Measurements from ENCODE around the gene CCDC177. TPM values are rescaled to one million over a fixed set of nuclear protein-coding genes. Genes with fewer than 3 reads are reported as not detected.
"Not testable (repeated sequence)": the region's sequence is repeated elsewhere in the genome, so short reads cannot be mapped to it uniquely, and the experiment has no call there.

Gene CCDC177
- total and polyA plus RNA-seq, 2 of the 8 experiments (the other 6 are each of a cell fraction or from before 2014, with no cell fraction given): 0.62 to 2.8 TPM

GRCh38 chr14:69599431-69599830 is 24.8 kb upstream of the CCDC177 start:
- H3K23me2 ChIP-seq (ENCODE audit: low read depth, low read length); DNase-seq (ENCODE audit: low read depth in 1 of 2, low spot score in 2 of 2); FAIRE-seq; POLR2A ChIA-PET (ENCODE audit: partially characterized antibody); H4K91ac ChIP-seq (replicated peaks; ENCODE audit: insufficient read length, low read length); H2BK15ac ChIP-seq (ENCODE audit: low read length); H4K8ac ChIP-seq (ENCODE audit: extremely low read depth, insufficient read depth, low read length); H3K23ac ChIP-seq (ENCODE audit: insufficient read length); H3K4me2 ChIP-seq (ENCODE audit: insufficient read depth in 1 of 2, low read depth in 2 of 2, low read length in 2 of 2); H2AFZ ChIP-seq (ENCODE audit: low read length); H3K9me3 ChIP-seq (ENCODE audit: insufficient read depth in 2 of 2, low read depth in 1 of 2, low read length in 1 of 2); H2BK120ac ChIP-seq (replicated peaks; ENCODE audit: low read depth, low read length); H3K27ac ChIP-seq (ENCODE audit: low read depth, low read length); H2BK12ac ChIP-seq (ENCODE audit: low read depth, low read length); H2BK20ac ChIP-seq (ENCODE audit: low read length); H2BK5ac ChIP-seq (ENCODE audit: low read depth, low read length); H4K5ac ChIP-seq (ENCODE audit: insufficient read length, low read depth, low read length); H3K4me3 ChIP-seq (ENCODE audit: extremely low read depth in 1 of 4, insufficient read depth in 2 of 4, low read depth in 3 of 4, low read length in 4 of 4); H3K36me3 ChIP-seq (ENCODE audit: control insufficient read depth in 2 of 4, insufficient read depth in 4 of 4, low read length in 3 of 4); H3K79me2 ChIP-seq (ENCODE audit: control insufficient read depth in 1 of 2, insufficient read depth in 2 of 2, low read length in 2 of 2); H3K4me1 ChIP-seq (replicated peaks in 1 of 4; ENCODE audit: control insufficient read depth in 3 of 4, insufficient read depth in 4 of 4, low read length in 3 of 4); H3K27me3 ChIP-seq (replicated peaks in 1 of 4; ENCODE audit: control insufficient read depth in 3 of 4, extremely low read depth in 1 of 4, insufficient read depth in 3 of 4, low read length in 3 of 4); H3K79me1 ChIP-seq (ENCODE audit: low read depth, low read length); H4K20me1 ChIP-seq (replicated peaks in 1 of 2; ENCODE audit: control insufficient read depth in 1 of 2, insufficient read depth in 2 of 2, low read length in 2 of 2); H3K14ac ChIP-seq (ENCODE audit: insufficient read length); H3K9ac ChIP-seq (replicated peaks in 1 of 4; ENCODE audit: extremely low read depth in 1 of 4, low read depth in 3 of 4, low read length in 3 of 4); H3K4ac ChIP-seq (replicated peaks; ENCODE audit: insufficient read length, low read depth, low read length); H3K18ac ChIP-seq (ENCODE audit: extremely low read depth, low read length); H2AK5ac ChIP-seq (ENCODE audit: low read depth, low read length); H3K56ac ChIP-seq (replicated peaks; ENCODE audit: insufficient read length, low read depth, low read length): not testable (repeated sequence)
- CTCF ChIA-PET (ENCODE audit: partially characterized antibody): interaction anchor here (0.8 to 5.8 kb wide), 8 partner anchors 14 to 130 kb away, joined by 3 to 33 read pairs (median 4); partner anchors contain the start of gene CCDC177
- 90% methylated on average over 4 of the region's 5 CpGs; no CpG with 5 or more reads in 1 of the 2 experiments for WGBS, 2 experiments (ENCODE audit: extremely low coverage in 1 of 2, insufficient coverage in 1 of 2, insufficient read length in 1 of 2, insufficient replicate concordance in 2 of 2, low coverage in 1 of 2, low lambda C conversion rate in 2 of 2, missing lambda C conversion rate in 1 of 2)
